ENCODE data around the gene CCDC18. TPM values are rescaled to one million over a fixed set of nuclear protein-coding genes. Genes with fewer than 3 reads are reported as not detected.

Gene CCDC18
- total and polyA plus RNA-seq, 9 donors = 1.5 to 4.5 (median 2.8) TPM

- 85 to 90% (median 88%) methylated on average over 1 of the region's 1 CpG for WGBS, 3 donors
- Histone ChIP-seq H3K4me1 (ENCODE audit: insufficient read depth) (no peaks in the 10 kb centered on the region), H3K9me3 (no peaks in the 10 kb centered on the region), H3K4me3 (no peak overlapping the region), H3K27me3 (no peaks in the 10 kb centered on the region), H3K36me3 (no peaks in the 10 kb centered on the region), H3K27ac (no peak overlapping the region)
- DNase-seq = no peak
- intact Hi-C loops (cut with DNase I) = no loop called here
- no peak for TF ChIP-seq EP300 (IDR thresholded peaks at IDR 0.05)
- TF ChIP-seq CTCF (IDR thresholded peaks at IDR 0.05) = no peak
- no peak for TF ChIP-seq POLR2A (IDR thresholded peaks at IDR 0.05)
These were observed 40.4 kb upstream of the CCDC18 start for GRCh38 chr1:93140106-93140505.

DNA sequence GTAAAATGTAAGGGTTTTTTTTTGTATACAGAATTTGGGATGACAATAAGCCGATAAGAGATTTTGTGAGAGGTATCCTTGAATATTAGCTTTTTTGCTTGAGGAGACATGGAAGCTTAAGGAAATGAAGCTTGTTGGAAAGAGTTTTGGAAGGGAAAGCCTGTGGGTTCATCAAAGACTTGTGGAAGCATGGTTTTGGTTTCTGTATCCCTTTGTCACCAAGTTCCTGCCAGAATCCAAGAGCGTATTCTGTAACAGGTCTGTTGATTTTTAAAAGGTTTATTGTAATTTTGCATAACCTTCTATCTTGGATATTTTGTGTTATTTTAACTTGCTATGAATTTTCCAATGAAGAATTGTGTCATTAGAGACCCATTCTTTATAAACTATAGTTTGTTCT lies 38.4 kb upstream of the CCDC18 start:
- H3K9me3 ChIP-seq = no peaks in the 10 kb centered on the region
- H3K36me3 ChIP-seq = no peaks in the 10 kb centered on the region
- H3K27me3 ChIP-seq = no peaks in the 10 kb centered on the region
- TF ChIP-seq CTCF (IDR thresholded peaks at IDR 0.05) (no peak), EP300 (IDR thresholded peaks at IDR 0.05) (no peak)
- H3K4me3 ChIP-seq = no peak overlapping the region
- intact Hi-C loops (cut with DNase I) = no loop called here
- peaks cover 2% of the 10 kb centered on the region for H3K4me1 ChIP-seq (ENCODE audit: insufficient read depth)
- H3K27ac ChIP-seq = no peak overlapping the region
- WGBS, 3 donors = 96 to 99% (median 99%) methylated on average over 2 of the region's 2 CpGs
- DNase-seq = no peak

DNA sequence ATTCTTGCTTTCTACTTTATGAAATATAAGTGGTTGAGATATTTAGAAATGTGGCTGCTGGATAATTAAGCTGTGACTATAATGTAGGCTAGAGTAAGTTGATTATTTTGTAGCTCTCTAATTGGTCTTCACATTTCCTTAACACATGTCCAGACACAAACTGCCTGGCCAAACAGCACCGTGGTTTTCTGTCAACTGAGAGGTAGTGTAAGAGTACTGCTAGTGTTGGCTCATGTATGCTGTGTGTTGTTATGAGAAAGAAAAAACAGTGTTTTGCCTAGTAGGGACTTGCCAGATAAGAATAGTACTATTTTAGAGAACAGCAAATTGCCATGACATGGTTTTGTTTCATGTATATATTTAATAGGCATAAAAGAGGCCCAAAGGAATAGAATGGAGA lies 37.4 kb upstream of the CCDC18 start:
- 35 to 44% (median 36%) methylated on average over 1 of the region's 1 CpG for WGBS, 3 donors
- intact Hi-C loops (cut with DNase I) = no loop called here
- H3K36me3 ChIP-seq = no peaks in the 10 kb centered on the region
- no peaks in the 10 kb centered on the region for H3K9me3 ChIP-seq
- H3K4me3 ChIP-seq = no peak overlapping the region
- DNase-seq = no peak
- TF ChIP-seq POLR2A (IDR thresholded peaks at IDR 0.05) (no peak), EP300 (IDR thresholded peaks at IDR 0.05) (no peak), CTCF (IDR thresholded peaks at IDR 0.05) (no peak)
- no peak overlapping the region for H3K27ac ChIP-seq
- no peaks in the 10 kb centered on the region for H3K27me3 ChIP-seq
- peaks cover 2% of the 10 kb centered on the region for H3K4me1 ChIP-seq (ENCODE audit: insufficient read depth)

GRCh38 chr1:93143769-93144168 lies 36.8 kb upstream of the CCDC18 start:
- H3K27me3 ChIP-seq = no peaks in the 10 kb centered on the region
- no peak overlapping the region for H3K4me3 ChIP-seq
- H3K9me3 ChIP-seq = no peaks in the 10 kb centered on the region
- no peaks in the 10 kb centered on the region for H3K36me3 ChIP-seq
- intact Hi-C loops (cut with DNase I) = no loop called here
- no peak overlapping the region for H3K27ac ChIP-seq
- no peak for TF ChIP-seq CTCF (IDR thresholded peaks at IDR 0.05)
- no peak for TF ChIP-seq EP300 (IDR thresholded peaks at IDR 0.05)
- no peak for TF ChIP-seq POLR2A (IDR thresholded peaks at IDR 0.05)
- 94 to 98% (median 95%) methylated on average over 4 of the region's 4 CpGs for WGBS, 3 donors
- no peak for DNase-seq
- peaks cover 4% of the 10 kb centered on the region for H3K4me1 ChIP-seq (ENCODE audit: insufficient read depth)

DNA sequence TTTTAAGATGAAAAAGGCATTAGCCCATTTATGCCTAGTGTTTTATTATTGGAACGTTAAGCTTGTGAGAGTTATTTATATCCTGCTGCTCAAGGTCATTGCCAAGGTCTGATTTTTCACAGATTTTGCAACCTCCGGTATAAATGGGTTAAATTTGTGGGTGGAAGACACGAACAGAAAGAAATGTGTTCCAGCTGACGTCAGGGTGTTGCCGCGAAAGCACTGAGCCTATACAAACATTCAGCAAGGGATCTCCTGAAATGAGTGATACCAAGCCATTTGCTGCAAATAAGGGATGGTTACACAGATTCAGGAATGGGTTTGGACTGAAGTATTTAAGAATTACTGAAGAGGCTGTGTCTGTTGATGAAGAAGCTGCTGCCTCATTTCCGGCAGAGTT lies 32.5 kb upstream of the CCDC18 start:
- Histone ChIP-seq H3K9me3 (no peaks in the 10 kb centered on the region), H3K27me3 (no peaks in the 10 kb centered on the region), H3K27ac (no peak overlapping the region), H3K4me1 (ENCODE audit: insufficient read depth) (peaks cover 4% of the 10 kb centered on the region), H3K36me3 (no peaks in the 10 kb centered on the region), H3K4me3 (no peak overlapping the region)
- intact Hi-C loops (cut with DNase I) = no loop called here
- TF ChIP-seq POLR2A (IDR thresholded peaks at IDR 0.05) = no peak
- TF ChIP-seq EP300 (IDR thresholded peaks at IDR 0.05) = no peak
- no peak for TF ChIP-seq CTCF (IDR thresholded peaks at IDR 0.05)
- no peak for DNase-seq
- WGBS, 3 donors = 11 to 29% (median 15%) methylated on average over 7 of the region's 7 CpGs
